Measurements from ENCODE around the gene TKT.

The TKT gene

GRCh38 chr3:53239800-53240199 lies 16.0 kb downstream of the TKT start:
- DNase-seq, result no peak

DNA sequence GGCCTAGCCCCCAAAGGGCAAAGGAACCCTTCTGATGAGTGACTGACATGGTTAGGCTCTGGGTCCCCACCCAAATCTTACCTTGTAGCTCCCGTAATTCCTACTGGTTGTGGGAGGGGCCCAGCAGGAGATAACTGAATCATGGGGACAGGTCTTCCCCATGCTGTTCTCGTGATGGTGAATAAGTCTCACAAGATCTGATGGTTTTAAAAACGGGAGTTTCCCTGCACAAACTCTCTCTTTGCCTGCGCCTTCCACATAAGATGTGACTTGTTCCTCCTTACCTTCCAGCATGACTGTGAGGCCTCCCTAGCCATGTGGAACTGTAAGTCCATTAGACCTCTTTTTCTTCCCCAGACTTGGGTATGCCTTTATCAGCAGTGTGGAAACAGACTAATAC lies 16.9 kb downstream of the TKT start:
- DNase-seq, result no peak

GRCh38 chr3:53238051-53238850 lies 17.6 kb downstream of the TKT start:
- DNase-seq, result no peak

GRCh38 chr3:53236112-53236841 lies 19.5 kb downstream of the TKT start:
- no peak for DNase-seq

- DNase-seq, result no peak
Observed at GRCh38 chr3:53235545-53235944, 20.3 kb downstream of the TKT start.

GRCh38 chr3:53234841-53235232 lies 21.0 kb downstream of the TKT start:
- no peak for DNase-seq

DNA sequence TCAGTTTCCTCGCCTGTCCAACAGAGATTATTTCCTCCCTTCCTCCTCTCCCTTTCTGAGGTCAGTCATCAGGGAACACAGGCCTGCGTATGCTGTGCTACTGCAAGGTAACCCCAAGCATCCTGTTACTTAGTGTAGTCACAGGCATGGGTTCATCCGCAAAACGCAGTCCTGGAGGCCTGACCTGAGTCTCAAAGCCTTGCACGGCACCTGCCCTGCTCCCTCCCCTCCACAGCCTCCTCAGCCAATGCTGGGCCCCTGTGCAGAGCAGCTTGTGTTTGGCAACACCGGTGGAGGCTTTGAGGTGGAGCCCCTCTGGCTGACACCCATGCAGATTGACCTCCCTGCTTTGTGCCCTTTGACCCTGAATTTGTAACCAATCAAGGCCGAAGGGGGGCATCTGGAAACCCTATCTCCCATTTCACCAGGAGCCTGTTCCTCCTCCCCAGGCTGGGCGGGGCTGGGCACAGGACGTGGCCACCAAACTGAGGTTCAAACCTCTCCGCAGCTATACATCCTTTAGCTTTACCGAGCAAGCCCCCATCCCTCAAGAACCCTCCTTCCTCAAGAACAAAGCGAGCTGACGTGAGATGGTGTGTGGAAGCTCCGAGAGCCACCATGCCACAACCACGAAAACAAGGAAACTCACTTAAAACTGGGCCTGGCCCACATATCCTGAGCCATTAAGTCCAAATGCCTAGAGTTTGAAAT lies 21.5 kb downstream of the TKT start:
- no peak for DNase-seq

DNA sequence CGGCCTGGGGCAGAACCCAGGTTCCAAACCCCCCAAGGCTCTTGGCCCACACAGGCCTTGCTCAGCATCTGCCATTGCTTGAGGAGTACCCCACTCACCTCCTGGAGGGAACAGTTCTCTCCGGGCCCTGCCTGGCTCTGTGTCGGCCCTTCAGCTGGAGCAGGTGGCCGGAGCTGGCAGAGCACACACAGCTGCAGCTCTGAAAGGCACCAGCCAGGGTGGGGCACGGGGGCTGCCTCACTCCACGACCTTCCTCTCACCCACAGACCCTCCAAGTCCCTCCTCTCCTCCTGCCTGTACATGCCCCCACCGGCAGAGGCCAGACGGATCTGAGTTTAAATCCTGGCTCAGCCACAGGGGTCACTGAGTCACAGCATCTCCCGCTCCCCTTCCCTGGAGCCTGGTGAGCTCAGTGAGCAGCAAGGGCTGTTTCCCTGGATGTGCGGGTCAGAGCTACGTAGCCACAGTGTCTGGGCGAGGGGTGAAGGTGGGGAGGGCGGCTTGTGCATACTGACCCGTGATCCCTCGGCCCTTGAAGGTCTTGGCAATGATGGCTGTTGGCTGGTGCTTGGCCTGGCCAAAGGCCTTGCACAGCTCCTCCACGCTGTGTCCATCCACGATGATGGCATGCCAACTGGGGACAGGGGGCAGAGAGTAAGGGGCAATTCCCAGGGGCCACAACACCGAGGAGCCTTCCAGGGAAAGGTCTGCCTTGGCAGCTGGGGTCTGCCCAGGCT lies 23.0 kb downstream of the TKT start:
- no peak for DNase-seq

GRCh38 chr3:53231532-53232511 lies 24.0 kb downstream of the TKT start:
- DNase-seq, result no peak

GRCh38 chr3:53230789-53231188 lies 25.0 kb downstream of the TKT start:
- DNase-seq, result no peak

DNA sequence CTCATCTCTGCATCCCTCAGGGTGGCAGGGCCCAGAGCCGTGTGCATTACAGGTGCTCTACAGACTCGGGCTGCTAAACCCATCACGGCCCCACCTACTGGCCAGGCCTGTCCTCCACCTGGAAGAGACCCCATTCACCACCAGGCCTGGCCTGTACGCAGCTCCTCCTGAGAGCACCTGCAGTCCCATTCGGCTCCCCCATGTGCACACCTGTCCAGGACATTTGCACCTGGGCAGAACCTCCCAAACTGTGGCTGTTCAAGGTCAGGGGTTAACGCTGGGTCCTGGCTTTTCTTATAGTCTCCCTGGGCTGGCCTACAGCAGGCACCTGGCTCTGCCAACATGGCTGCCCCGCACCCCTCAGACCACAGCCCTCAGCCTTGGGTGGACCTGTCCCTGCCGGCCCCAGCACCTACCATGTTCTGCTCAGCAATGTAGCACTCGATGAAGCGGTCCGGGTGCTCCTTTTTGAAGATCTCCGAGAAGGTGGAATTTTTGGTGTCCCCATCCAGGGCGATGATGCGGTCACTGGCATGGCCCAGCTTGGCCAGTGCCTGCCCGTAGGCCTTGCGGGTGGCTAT lies 25.7 kb downstream of the TKT start:
- no peak for DNase-seq

GRCh38 chr3:53229606-53230005 lies 26.2 kb downstream of the TKT start:
- DNase-seq, result no peak

DNA sequence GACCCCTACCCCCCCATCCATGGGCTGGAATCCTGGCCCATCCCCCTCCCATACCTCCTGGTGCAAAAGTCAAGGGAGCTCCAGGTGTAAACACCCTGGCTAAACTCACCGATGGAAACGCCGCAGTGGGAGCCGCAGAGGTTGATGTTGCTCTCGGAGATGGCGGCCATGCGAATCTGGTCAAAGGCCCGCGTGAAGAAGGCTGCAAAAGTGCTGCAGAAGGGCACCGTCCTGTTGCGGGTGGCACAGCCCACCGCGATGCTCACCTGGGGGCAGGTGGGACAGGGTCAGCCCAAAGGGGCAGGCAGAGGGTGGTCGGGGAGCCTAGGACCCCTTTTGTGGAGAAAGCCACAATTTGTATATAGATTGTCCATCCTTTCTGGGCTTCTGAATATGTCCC lies 26.7 kb downstream of the TKT start:
- no peak for DNase-seq

DNA sequence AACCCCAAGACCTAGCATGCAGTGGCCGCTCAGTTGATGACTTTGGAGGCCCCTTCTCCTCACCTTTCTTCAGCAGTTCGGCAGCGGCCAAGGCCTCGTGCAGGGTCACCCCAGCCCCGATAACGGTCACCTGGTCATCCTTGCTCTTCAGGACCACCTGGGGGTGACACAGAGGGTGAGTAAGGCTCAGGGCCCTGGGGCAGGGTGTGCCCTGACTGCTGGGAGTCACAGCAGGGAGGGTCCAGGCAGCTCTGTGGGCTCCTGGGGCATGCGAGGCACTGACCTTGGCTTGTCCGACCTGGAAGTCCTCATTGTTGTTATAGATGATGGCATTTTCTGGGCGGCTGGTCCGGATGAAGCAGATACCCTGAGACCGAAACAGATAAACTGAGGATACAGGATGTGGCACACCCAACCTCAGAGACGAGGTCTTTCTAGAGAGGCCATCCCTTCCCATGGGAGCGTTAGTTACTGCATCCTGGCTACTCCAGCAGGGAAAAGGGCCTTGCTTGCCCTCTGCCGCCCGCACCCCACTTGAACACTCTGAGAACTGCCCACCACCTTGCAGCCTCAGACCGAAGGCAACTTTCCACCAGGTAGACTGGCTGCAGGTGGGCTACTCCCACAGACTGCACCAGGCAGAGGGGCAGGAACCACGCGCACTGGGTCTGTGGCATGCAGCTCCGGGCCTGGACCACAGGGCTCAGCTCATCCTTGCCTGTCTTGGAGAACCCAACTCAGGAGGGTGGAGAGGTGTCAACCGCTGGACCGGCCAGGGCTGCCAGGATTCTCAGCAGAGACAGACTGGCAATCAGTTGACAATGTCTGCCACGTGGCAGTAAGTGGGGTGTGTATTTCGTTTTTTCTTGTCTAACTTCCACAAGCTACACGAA lies 27.6 kb downstream of the TKT start:
- DNase-seq, result no peak

- DNase-seq, result no peak
Observed at GRCh38 chr3:53226841-53227407, 28.9 kb downstream of the TKT start.

DNA sequence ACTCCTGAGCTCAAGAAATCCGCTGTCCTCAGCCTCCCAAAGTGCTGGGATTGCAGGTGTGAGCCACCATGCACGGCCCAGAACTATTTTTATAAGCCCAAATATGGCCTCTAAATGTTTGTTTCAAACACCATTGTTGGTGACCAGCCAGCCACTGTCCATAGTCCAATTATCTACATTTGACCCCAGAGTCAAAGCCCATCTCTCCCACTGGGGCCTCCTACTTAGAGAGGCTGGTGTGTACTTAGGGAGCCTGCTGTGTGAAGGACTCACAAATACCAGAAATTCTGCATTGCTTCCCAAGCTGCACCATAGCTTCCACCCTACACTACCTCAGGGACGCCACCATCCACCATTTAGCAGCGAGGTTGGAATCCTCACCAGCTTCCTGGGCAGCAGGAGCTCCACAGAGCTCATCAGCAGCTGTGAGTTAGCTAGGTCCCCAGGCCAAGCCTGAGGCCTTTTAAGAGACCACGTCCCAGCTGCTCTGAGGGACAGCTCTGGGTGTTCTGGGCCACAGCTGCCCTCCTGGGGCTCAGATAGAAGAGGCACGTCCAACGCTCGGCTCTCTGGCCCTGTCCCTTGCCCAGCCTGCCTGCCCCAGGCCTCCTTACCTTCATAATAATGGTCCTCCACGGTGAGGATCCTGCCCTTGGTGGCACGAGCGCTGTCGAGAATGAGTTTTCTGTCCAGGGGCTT lies 29.5 kb downstream of the TKT start:
- DNase-seq, result no peak

- no peak for DNase-seq
Observed at GRCh38 chr3:53225651-53226050, 30.2 kb downstream of the TKT start.

DNA sequence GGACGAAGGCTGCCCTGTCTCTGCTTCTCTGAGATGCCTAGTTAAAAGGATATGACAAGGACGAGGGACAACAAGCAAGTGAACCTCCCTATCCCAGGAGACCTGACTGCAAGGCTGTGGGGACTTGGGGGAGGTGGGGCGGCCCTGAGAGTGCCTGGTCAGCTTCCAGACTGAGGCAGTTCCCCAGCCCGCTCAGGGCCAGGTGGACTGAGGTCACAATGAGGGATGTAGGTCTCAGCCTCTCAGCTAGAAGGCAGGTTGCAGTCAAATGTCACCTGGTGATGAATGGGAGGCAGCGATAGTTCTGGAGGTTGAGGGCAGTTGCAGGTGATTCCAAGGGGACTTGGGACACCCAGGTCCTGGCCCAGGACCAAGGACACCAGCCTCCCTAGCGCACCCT lies 30.6 kb downstream of the TKT start:
- no peak for DNase-seq

GRCh38 chr3:53224536-53224935 lies 31.3 kb downstream of the TKT start:
- DNase-seq, result no peak

Data from NCI-H2081 (cell line).